ENCODE measurements around the gene DNA2. TPM values are rescaled to one million over a fixed set of nuclear protein-coding genes. Genes with fewer than 3 reads are reported as not detected.
A peak's percentile ranks its signal among the peaks of the same experiment; 100 is the strongest.

DNA2 gene
- total RNA-seq, 2 experiments from 2014 or later: 3.7 to 5.7 TPM

DNA sequence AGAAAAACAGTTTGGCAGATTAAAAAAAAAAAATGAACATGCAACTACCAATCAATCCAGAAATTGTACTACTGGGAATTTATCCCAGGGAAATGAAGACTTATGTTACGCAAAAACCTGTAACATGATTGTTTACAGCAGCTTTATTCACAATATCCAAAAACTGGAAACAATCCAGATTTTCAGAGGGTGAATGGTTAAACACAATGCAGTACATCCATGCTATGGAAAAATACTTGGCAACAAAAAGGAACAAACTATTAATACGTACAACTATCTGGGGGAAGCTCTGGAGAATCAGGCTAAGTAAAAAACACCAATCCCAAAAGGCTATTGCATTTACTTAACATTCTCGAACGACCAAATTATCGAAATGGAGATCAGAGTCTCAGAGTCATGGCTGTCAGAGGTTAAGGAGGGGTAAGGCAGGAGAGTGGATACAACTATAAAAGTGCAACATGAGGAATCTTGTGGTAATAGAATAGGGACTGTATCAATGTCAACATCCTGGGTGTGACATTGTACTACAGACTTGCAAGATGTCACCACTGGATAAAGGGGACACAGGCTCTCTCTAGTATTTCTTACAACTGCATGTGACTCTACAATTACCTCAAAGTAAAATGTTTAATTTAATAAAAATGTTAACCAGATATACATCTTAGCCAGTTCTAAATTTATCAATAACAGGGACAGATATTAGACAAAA is 43.2 kb downstream of the DNA2 start:
- ChIA-PET POLR2A (interaction anchor here (0.6 kb wide), 1 partner anchor 21 kb away, joined by 3 read pairs; no protein-coding TSS in a partner anchor), CTCF (no interaction called here)
- no peaks in the 10 kb centered on the region for H3K9me3 Mint-ChIP-seq
- Histone ChIP-seq H3K36me3 (ENCODE audit: insufficient read depth, low read length) (no peaks in the 10 kb centered on the region), H3K4me3 (ENCODE audit: low read length) (no peak overlapping the region), H3K27ac (ENCODE audit: low read depth in 1 of 2, low read length in 2 of 2) (no peak overlapping the region), H3K9me3 (ENCODE audit: control insufficient read depth in 1 of 2, insufficient read depth in 1 of 2, low read length in 2 of 2) (no peaks in the 10 kb centered on the region), H3K4me1 (ENCODE audit: insufficient read depth, low read length) (peaks cover 2% of the 10 kb centered on the region), H3K27me3 (ENCODE audit: control insufficient read depth in 1 of 2, insufficient read depth in 2 of 2, low read length in 2 of 2) (no peaks in the 10 kb centered on the region)
- H3K27me3 Mint-ChIP-seq: no peaks in the 10 kb centered on the region
- intact Hi-C loops (cut with DNase I, micrococcal nuclease): no loop called here
- H3K4me3 Mint-ChIP-seq: no peak overlapping the region
- H3K27ac Mint-ChIP-seq: no peak overlapping the region
- DNase-seq (no peak), ATAC-seq (ENCODE audit: poor library complexity) (no peak)
- H3K4me1 Mint-ChIP-seq (ENCODE audit: low read depth): peaks cover 10% of the 10 kb centered on the region
- TF ChIP-seq, protein P1, sequence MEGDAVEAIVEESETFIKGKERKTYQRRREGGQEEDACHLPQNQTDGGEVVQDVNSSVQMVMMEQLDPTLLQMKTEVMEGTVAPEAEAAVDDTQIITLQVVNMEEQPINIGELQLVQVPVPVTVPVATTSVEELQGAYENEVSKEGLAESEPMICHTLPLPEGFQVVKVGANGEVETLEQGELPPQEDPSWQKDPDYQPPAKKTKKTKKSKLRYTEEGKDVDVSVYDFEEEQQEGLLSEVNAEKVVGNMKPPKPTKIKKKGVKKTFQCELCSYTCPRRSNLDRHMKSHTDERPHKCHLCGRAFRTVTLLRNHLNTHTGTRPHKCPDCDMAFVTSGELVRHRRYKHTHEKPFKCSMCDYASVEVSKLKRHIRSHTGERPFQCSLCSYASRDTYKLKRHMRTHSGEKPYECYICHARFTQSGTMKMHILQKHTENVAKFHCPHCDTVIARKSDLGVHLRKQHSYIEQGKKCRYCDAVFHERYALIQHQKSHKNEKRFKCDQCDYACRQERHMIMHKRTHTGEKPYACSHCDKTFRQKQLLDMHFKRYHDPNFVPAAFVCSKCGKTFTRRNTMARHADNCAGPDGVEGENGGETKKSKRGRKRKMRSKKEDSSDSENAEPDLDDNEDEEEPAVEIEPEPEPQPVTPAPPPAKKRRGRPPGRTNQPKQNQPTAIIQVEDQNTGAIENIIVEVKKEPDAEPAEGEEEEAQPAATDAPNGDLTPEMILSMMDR (IDR thresholded peaks at IDR 0.05): no peak
- H3K36me3 Mint-ChIP-seq (ENCODE audit: low read depth): no peaks in the 10 kb centered on the region

DNA sequence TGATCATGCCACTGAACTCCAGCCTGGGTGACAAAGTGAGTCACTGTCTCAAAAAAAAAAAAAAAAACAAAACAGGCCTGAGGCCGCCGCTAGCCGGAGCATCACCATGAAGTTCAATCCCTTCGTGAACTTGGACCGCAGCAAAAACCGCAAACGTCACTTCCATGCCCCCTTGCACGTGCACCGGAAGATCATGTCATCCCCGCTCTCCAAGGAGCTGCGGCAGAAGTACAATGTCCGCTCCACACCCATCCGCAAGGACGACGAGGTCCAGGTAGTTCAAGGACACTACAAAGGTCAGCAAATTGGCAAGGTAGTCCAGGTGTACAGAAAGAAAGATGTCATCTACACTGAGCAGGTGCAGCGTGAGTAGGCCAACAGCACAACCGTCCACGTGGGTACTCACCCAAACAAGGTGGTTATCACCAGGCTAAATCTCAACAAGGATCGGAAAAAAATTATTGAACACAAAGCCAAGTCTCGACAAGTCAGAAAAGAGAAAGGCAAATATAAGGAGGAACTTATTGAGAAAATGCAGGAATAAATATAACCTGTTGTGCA is 47.2 kb downstream of the DNA2 start:
- Mint-ChIP-seq H3K9me3 (no peaks in the 10 kb centered on the region), H3K4me3 (no peak overlapping the region), H3K27me3 (no peaks in the 10 kb centered on the region), H3K27ac (no peak overlapping the region), H3K4me1 (ENCODE audit: low read depth) (peaks cover 18% of the 10 kb centered on the region), H3K36me3 (ENCODE audit: low read depth) (no peaks in the 10 kb centered on the region)
- DNase-seq (no peak), ATAC-seq (ENCODE audit: poor library complexity) (no peak)
- no peaks in the 10 kb centered on the region for H3K9me3 ChIP-seq (ENCODE audit: control insufficient read depth in 1 of 2, insufficient read depth in 1 of 2, low read length in 2 of 2)
- no peak overlapping the region for H3K4me3 ChIP-seq (ENCODE audit: low read length)
- no peaks in the 10 kb centered on the region for H3K27me3 ChIP-seq (ENCODE audit: control insufficient read depth in 1 of 2, insufficient read depth in 2 of 2, low read length in 2 of 2)
- TF ChIP-seq, protein P1 (IDR thresholded peaks at IDR 0.05): no peak
- POLR2A ChIA-PET: no interaction called here
- no peak overlapping the region for H3K27ac ChIP-seq (ENCODE audit: low read depth in 1 of 2, low read length in 2 of 2)
- H3K36me3 ChIP-seq (ENCODE audit: insufficient read depth, low read length): no peaks in the 10 kb centered on the region
- CTCF ChIA-PET: no interaction called here
- peaks cover 7% of the 10 kb centered on the region for H3K4me1 ChIP-seq (ENCODE audit: insufficient read depth, low read length)
- intact Hi-C loops (cut with DNase I, micrococcal nuclease): no loop called here

DNA sequence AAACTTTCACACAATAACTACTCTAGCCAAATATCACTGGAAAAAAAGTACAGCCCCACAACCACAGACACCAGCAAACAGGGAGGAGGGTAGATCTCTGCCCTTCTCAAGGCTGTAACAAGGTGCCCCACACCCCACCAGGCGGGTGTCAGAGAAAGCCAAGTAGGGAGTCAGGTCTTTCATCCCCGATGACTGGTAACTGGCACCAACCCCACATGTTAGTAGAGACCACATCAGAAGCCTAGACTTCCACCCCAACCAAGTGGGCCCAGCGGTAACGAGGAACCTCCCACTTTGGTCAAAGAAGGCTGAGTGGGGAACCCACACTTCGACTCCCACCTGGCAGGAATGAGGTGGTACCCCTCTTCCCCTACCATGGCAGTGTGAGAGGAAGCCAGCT is 48.3 kb downstream of the DNA2 start:
- intact Hi-C loops (cut with DNase I, micrococcal nuclease): no loop called here
- Histone ChIP-seq H3K27me3 (ENCODE audit: control insufficient read depth in 1 of 2, insufficient read depth in 2 of 2, low read length in 2 of 2) (no peaks in the 10 kb centered on the region), H3K9me3 (ENCODE audit: control insufficient read depth in 1 of 2, insufficient read depth in 1 of 2, low read length in 2 of 2) (no peaks in the 10 kb centered on the region), H3K36me3 (ENCODE audit: insufficient read depth, low read length) (no peaks in the 10 kb centered on the region), H3K4me1 (ENCODE audit: insufficient read depth, low read length) (peaks cover 7% of the 10 kb centered on the region), H3K4me3 (ENCODE audit: low read length) (no peak overlapping the region), H3K27ac (ENCODE audit: low read depth in 1 of 2, low read length in 2 of 2) (no peak overlapping the region)
- DNase-seq (peak in 9 of 14 experiments; percentile 3 to 45 (median 24)), ATAC-seq (ENCODE audit: poor library complexity) (peak; percentile 83)
- ChIA-PET POLR2A (no interaction called here), CTCF (interaction anchor here (1.3 to 1.4 kb wide), 2 partner anchors 10 to 17 kb away, joined by 5 to 6 read pairs; partner anchors contain the start of gene RUFY2)
- H3K27ac Mint-ChIP-seq: peak overlapping the region; percentile 28
- no peaks in the 10 kb centered on the region for H3K27me3 Mint-ChIP-seq
- H3K9me3 Mint-ChIP-seq: no peaks in the 10 kb centered on the region
- TF ChIP-seq, protein P1 (IDR thresholded peaks at IDR 0.05): no peak
- peaks cover 18% of the 10 kb centered on the region for H3K4me1 Mint-ChIP-seq (ENCODE audit: low read depth)
- no peaks in the 10 kb centered on the region for H3K36me3 Mint-ChIP-seq (ENCODE audit: low read depth)
- no peak overlapping the region for H3K4me3 Mint-ChIP-seq
